Metanephros (tissue), 1 donor: Measurements from ENCODE around the gene HADHB. TPM values are rescaled to one million over a fixed set of nuclear protein-coding genes. Genes with fewer than 3 reads are reported as not detected.

ENCODE experiments used
- total RNA-seq: library from RNA; depleted of rRNA; stranded (reverse); fragments of >200 nt; gene quantifications from one replicate; pipeline ENCODE4 v1.2.3, GENCODE V29; 2014

HADHB gene
- 130 TPM for total RNA-seq

DNA sequence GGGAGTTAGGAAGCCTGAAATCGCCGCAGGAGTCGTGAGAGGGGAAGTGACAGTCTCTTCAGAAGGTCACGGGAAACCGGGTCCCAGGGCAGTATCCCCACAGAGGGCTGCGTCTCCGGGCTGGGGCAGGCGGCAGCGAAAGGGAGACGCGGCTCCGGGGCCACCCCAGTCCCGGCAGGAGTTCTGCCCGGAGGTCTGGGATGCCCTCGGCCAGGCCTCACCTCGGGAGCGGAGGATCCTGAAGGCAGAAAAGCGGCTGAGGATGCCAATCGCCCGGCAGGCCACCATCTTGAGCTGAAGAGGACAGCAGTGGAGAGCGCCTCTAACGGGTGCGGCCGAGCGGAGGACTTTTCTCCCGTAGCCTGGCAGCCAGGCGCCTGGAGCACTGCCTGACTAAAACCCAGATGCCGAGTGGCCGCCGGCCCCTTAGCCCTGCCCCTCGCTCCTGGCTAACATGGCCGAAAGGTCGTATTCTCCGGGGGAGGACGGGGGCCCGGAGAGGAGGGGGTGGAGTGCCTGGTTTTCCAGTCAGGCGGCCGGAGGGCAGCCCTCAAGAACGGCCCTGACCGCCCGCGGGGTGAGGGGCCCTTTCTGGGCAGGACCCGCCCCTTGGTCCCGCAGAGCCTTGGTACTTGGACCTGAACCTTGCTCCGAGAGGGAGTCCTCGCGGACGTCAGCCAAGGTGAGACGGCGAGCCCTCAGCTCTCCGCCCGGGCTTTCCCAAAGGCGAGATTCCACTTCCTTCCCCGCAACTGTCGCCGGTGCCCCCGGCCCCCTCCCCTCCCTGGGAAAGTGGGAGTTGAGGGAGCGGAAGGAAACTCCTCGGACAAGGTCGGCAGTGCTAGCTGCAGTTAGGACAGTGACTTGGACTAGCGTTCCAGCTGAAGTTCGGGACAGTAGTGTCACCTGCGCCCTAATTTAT lies at the start of gene HADHB, which contains the start of gene HADHA:
HADHB (plus strand) TSS at position 631 of the 922 bp plus-strand sequence. CDS start 9,316 bp downstream, outside the sequence.
HADHA (minus strand) TSS at position 324 of the 922 bp plus-strand sequence; CDS start at position 288, 36 bp downstream.

Other genes with a start within 250 kb of the HADHB start
- gene RAB10, start 210.9 kb upstream of the HADHB start, total RNA-seq, result 65.4 TPM
- 3.7 TPM for gene GAREM2, start 71.9 kb upstream of the HADHB start, total RNA-seq
- gene HADHA, start 307 bp upstream of the HADHB start, total RNA-seq, result 131 TPM
- gene SELENOI, start 101.2 kb downstream of the HADHB start, total RNA-seq, result 27.8 TPM
- 0.64 TPM for gene ADGRF3, start 101.8 kb downstream of the HADHB start, total RNA-seq
- gene DRC1, start 157.0 kb downstream of the HADHB start, total RNA-seq, result 0.76 TPM
- 1.4 TPM for gene OTOF, start 233.2 kb downstream of the HADHB start, total RNA-seq